GM12878 (cell line): ENCODE measurements around the gene GHITM. TPM values are rescaled to one million over a fixed set of nuclear protein-coding genes. Genes with fewer than 3 reads are reported as not detected.

ENCODE experiments used
- ATAC-seq: fragments of 200-7000 bp; cut with Tn5 transposase; 3 replicates; pipeline ENCODE4 v1.9.1; 2020; ENCODE audit warnings: mild to moderate bottlenecking, moderate library complexity
- BruUV-seq: library from RNA; stranded (reverse); fragments of 400-500 nt; replicated peaks from 2 replicates; lab custom pipeline; 2021; lab: Mats Ljungman, UMichigan
- CTCF ChIA-PET: fragments of 300-600 bp; sonication (Branson Sonifier 250); formaldehyde crosslinking; extraction: SDS; loops from one replicate; lab custom pipeline; 2021; ENCODE audit warnings: inconsistent platforms; lab: Yijun Ruan, JAX
- POLR2A ChIA-PET: fragments of 350-600 bp; formaldehyde crosslinking; extraction: SDS; loops from one replicate; lab custom pipeline; 2021; ENCODE audit warnings: inconsistent platforms; lab: Charles Lee
- RAD21 ChIA-PET: fragments of 300-600 bp; sonication (Branson Sonifier 250); formaldehyde crosslinking; loops from one replicate; lab custom pipeline; 2023; ENCODE audit warnings: antibody characterized with exemption; ENCODE audit not compliant: unreplicated experiment; lab: Charles Lee
- SMC1A ChIA-PET: fragments of 300-600 bp; sonication (Branson Sonifier 250); formaldehyde crosslinking; loops from one replicate; lab custom pipeline; 2023; ENCODE audit not compliant: unreplicated experiment, uncharacterized antibody; lab: Charles Lee
- DNase-seq: peaks from one replicate; pipeline ENCODE4 v3.0.0-alpha.2; 2011; ENCODE audit warnings: low read depth, low spot score
- FAIRE-seq: peaks from 3 replicates; lab custom pipeline; 2011; peaks lifted over from hg19 to GRCh38; lab: Jason Lieb, UNC
- H2AFZ ChIP-seq: 2 replicates; pipeline ENCODE4 v1.6.0; 2011; ENCODE audit warnings: low read depth, low read length, control low read depth; ENCODE audit not compliant: control insufficient read depth
- H3K27ac ChIP-seq: 2 replicates; pipeline ENCODE4 v1.5.1; 2011; ENCODE audit warnings: control low read depth; ENCODE audit not compliant: control insufficient read depth, insufficient read depth
- H3K27me3 ChIP-seq, 2 experiments: replicated peaks in 1 of 2; 2 replicates each; pipeline versions ENCODE4 v1.6.0 to v1.6.1; 2011; ENCODE audit warnings: low read length in 1 of 2; ENCODE audit not compliant: control insufficient read depth in 2 of 2, insufficient read depth in 2 of 2
- H3K36me3 ChIP-seq, 2 experiments: 2 replicates each; pipeline ENCODE4 v1.5.1; 2011; ENCODE audit warnings: low read length in 1 of 2; ENCODE audit not compliant: control insufficient read depth in 2 of 2, insufficient read depth in 2 of 2
- H3K4me1 ChIP-seq: 2 replicates; pipeline ENCODE4 v1.6.1; 2011; ENCODE audit warnings: mild to moderate bottlenecking, low read length, moderate library complexity, mixed read lengths; ENCODE audit not compliant: control insufficient read depth, insufficient read depth
- H3K4me2 ChIP-seq: 2 replicates; pipeline ENCODE4 v1.6.0; 2011; ENCODE audit warnings: control low read depth; ENCODE audit not compliant: control insufficient read depth, insufficient read depth
- H3K4me3 ChIP-seq: fragments of 200-600 bp; sonication (generic); 2 replicates; pipeline ENCODE4 v1.5.1; 2016
- H3K79me2 ChIP-seq: 2 replicates; pipeline ENCODE4 v1.6.0; 2011; ENCODE audit warnings: low read length; ENCODE audit not compliant: control insufficient read depth, insufficient read depth
- H3K9ac ChIP-seq: 2 replicates; pipeline ENCODE4 v1.8.0; 2011; ENCODE audit warnings: low read length, control low read depth, mixed read lengths; ENCODE audit not compliant: control insufficient read depth, insufficient read depth
- H3K9me3 ChIP-seq: replicated peaks from 3 replicates; pipeline ENCODE4 v1.5.1; 2011; ENCODE audit warnings: mild to moderate bottlenecking, low read length; ENCODE audit not compliant: control insufficient read depth, insufficient read depth
- H4K20me1 ChIP-seq: 2 replicates; pipeline ENCODE4 v1.6.0; 2011; ENCODE audit not compliant: control insufficient read depth, insufficient read depth
- ESRRA ChIP-seq: IDR thresholded peaks from 2 replicates; pipeline ENCODE4 v1.6.1; 2012; ENCODE audit warnings: mild to moderate bottlenecking, low read length, improper control_type of control experiment
- MEF2A ChIP-seq: IDR thresholded peaks from 2 replicates; pipeline ENCODE4 v1.6.1; 2011; ENCODE audit warnings: low read depth, mild to moderate bottlenecking, low read length, moderate library complexity; ENCODE audit not compliant: insufficient read depth
- RBBP5 ChIP-seq: fragments of 200-600 bp; sonication (generic); conservative IDR thresholded peaks from 2 replicates; pipeline ENCODE4 v1.6.1; 2016
- STAT3 ChIP-seq: IDR thresholded peaks from 2 replicates; pipeline ENCODE4 v1.6.1; 2011; ENCODE audit warnings: low read depth, low read length, improper control_type of control experiment
- ZBED1 ChIP-seq: IDR thresholded peaks from 2 replicates; pipeline ENCODE4 v1.6.1; 2016; ENCODE audit warnings: borderline replicate concordance
- in situ Hi-C: fragments of 300-500 bp; cut with MboI; formaldehyde crosslinking; loops from 9 replicates; pipeline ENCODE4 v1.14.3; 2018; ENCODE audit warnings: mixed read lengths
- intact Hi-C: fragments of 100-400 bp; cut with micrococcal nuclease; formaldehyde crosslinking; loops from one replicate; pipeline ENCODE4 v1.14.2; 2022; ENCODE audit not compliant: unreplicated experiment
- polyA plus RNA-seq, 11 experiments: library from polyadenylated mRNA; depleted of rRNA in 4 of 11; unstranded in 6 of 11; stranded (reverse) in 5 of 11; fragments of >200 nt; fragmentation: Nextera tagmentation in 4 of 11; fragmentation: Illumina TruSeq in 1 of 11; extraction: Ambion mirVana in 4 of 11; extraction: Trizol in 1 of 11; gene quantifications; 1 replicate in 1 of 11; 2 replicates in 10 of 11; pipeline versions ENCODE4 v1.2.1 to v1.2.3, GENCODE V29; 2011 to 2016; ENCODE audit warnings: inconsistent platforms in 2 of 11, missing spikeins in 2 of 11, low read depth in 1 of 11
- total RNA-seq, 4 experiments: library from RNA; depleted of rRNA in 3 of 4; stranded (reverse); fragments of >200 nt in 3 of 4; fragmentation: Illumina TruSeq in 1 of 4; extraction: Trizol in 1 of 4; gene quantifications; 2 replicates each; pipeline versions ENCODE4 v1.2.1 to v1.2.3, GENCODE V29; 2013 to 2021
- TF ChIP-seq, protein P1 (sequence below): fragments of 450-650 bp; formaldehyde crosslinking; IDR thresholded peaks from 2 replicates; pipeline ENCODE4 v1.5.0; 2022; ENCODE audit warnings: mild to moderate bottlenecking, missing genetic modification characterization

GHITM gene
- total and polyA plus RNA-seq, 10 of the 15 experiments (the other 5 are each of a cell fraction or from before 2014, with no cell fraction given) = 120 to 501 (median 209) TPM

DNA sequence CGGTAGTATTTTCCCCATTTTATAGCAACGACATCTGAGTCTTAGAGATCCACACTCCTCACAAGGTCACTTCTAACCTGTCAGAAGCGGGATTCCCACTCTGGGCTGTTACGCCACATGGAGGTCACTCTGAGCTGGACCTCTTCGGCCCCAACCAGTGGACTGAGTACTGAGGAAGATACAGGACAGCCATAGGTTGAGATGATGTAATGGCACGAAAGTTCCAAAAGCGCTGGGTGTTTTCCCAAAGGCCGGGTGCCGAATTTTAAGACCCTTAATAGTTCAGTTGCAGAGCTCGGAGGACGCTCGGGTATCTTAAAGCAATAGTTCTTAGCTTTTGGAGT, 699 bp downstream of the GHITM start (continued):
- no peak for TF ChIP-seq ZBED1

DNA sequence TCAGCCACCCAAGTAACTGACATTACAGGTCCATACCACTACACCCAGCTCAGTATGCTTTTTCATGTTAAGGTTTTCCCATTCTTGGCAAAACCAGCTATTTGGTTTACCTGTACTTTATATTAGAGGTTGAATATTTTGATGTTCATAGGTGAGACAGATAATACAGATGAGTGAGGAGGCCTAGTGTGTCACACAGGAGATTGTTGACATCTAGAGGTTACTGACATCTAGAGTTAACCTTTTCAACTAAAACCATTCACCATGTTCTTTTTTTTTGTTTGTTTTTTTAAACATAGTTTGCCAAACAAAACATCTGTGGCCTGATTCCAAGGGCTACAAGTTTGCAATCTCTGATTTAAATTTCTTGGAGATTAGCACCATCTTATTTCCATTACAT, 8.0 kb downstream of the GHITM start:
- TF ChIP-seq, protein P1, sequence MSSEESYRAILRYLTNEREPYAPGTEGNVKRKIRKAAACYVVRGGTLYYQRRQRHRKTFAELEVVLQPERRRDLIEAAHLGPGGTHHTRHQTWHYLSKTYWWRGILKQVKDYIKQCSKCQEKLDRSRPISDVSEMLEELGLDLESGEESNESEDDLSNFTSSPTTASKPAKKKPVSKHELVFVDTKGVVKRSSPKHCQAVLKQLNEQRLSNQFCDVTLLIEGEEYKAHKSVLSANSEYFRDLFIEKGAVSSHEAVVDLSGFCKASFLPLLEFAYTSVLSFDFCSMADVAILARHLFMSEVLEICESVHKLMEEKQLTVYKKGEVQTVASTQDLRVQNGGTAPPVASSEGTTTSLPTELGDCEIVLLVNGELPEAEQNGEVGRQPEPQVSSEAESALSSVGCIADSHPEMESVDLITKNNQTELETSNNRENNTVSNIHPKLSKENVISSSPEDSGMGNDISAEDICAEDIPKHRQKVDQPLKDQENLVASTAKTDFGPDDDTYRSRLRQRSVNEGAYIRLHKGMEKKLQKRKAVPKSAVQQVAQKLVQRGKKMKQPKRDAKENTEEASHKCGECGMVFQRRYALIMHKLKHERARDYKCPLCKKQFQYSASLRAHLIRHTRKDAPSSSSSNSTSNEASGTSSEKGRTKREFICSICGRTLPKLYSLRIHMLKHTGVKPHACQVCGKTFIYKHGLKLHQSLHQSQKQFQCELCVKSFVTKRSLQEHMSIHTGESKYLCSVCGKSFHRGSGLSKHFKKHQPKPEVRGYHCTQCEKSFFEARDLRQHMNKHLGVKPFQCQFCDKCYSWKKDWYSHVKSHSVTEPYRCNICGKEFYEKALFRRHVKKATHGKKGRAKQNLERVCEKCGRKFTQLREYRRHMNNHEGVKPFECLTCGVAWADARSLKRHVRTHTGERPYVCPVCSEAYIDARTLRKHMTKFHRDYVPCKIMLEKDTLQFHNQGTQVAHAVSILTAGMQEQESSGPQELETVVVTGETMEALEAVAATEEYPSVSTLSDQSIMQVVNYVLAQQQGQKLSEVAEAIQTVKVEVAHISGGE (CRISPR knock-in tag) = no peak
- TF ChIP-seq RBBP5 (no peak), STAT3 (no peak), MEF2A (no peak), ESRRA (no peak)
- Histone ChIP-seq H2AFZ (no peak overlapping the region), H3K4me1 (no peaks in the 10 kb centered on the region), H3K4me3 (no peak overlapping the region), H3K36me3 (peaks cover 5 to 34% of the 10 kb centered on the region in 2 experiments), H3K27me3 (no peaks in the 10 kb centered on the region), H3K9ac (no peak overlapping the region), H3K4me2 (no peak overlapping the region), H3K9me3 (no peaks in the 10 kb centered on the region), H3K79me2 (no peaks in the 10 kb centered on the region; the same call in 1 of the 2 replicates), H3K27ac (no peak overlapping the region), H4K20me1 (no peaks in the 10 kb centered on the region)
- CTCF ChIA-PET = interaction anchor here (0.5 to 25.5 kb wide), 21 partner anchors 8 to 110 kb away, joined by 3 to 788 read pairs (median 5); partner anchors contain the start of genes CDHR1, GHITM and GPR15LG
- DNase-seq = no peak
- in situ Hi-C loops = loop anchor here (10.0 kb wide), 1 partner anchor 57 kb away; no protein-coding TSS in a partner anchor
- intact Hi-C loops = no loop called here
- RAD21 ChIA-PET = interaction anchor here (0.9 to 3.8 kb wide), 19 partner anchors 8 to 109 kb away, joined by 3 to 74 read pairs (median 6); partner anchors contain the start of genes GHITM and GPR15LG
- BruUV-seq = no TSS peak
- SMC1A ChIA-PET = interaction anchor here (0.7 to 4.9 kb wide), 15 partner anchors 8 to 74 kb away, joined by 3 to 155 read pairs (median 8); partner anchors contain the start of genes CDHR1, GHITM and GPR15LG
- POLR2A ChIA-PET = interaction anchor here (0.7 to 1.2 kb wide), 3 partner anchors 8 to 58 kb away, joined by 3 to 5 read pairs (median 3); partner anchors contain the start of gene GHITM
- ATAC-seq = no peak
- FAIRE-seq = no peak
